ENCODE measurements around the gene RALA. TPM values are rescaled to one million over a fixed set of nuclear protein-coding genes. Genes with fewer than 3 reads are reported as not detected.

RALA gene
- total RNA-seq, 1 donor from 2014 or later: 59.5 TPM

DNA sequence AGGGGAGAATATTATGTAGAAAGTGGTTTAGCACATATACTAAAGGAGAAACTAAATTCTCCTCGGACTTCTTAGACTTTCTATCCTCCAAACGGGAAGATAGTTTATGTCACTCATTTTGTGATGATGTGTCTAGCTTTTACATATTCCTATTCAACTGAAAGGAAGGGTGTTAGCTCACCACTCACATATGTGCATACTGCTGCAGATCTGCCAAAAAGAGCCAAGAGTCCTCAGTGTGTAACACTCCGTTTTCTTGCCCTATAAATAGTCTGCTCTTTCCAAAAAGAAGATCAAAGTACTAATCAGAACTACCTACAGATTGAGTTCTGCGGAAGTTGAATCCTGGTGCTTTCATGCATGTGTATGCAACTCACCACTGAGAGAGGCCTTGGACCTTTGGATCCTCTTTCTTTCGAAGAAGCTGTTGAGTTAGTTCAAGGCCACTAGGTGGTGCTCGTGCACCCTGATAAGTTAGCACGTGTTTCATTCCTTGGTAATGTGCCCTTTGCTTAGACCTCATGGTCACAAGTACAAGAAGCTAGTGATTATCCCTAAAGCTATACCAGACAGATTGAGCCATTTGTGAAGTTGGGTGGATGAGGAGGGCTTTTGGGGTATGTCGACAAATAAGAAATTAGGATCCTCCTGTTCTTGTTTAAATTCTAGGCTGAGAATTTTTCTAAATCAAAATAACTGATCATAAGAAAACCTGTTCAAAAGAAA is 43.1 kb upstream of the RALA start:
- DNase-seq (ENCODE audit: low spot score): peak; percentile 92
- H3K9ac ChIP-seq: no peak overlapping the region
- no peak overlapping the region for H3K27ac ChIP-seq
- H4K20me1 ChIP-seq (ENCODE audit: low read depth): no peaks in the 10 kb centered on the region
- H2AFZ ChIP-seq (replicated peaks): no peak overlapping the region
- Mint-ChIP-seq H3K4me1 (peaks cover 21% of the 10 kb centered on the region), H3K4me3 (no peak overlapping the region), H3K9me3 (no peaks in the 10 kb centered on the region), H3K27ac (no peak overlapping the region), H3K36me3 (peaks cover 19% of the 10 kb centered on the region), H3K27me3 (ENCODE audit: insufficient read depth, low read depth) (no peaks in the 10 kb centered on the region)
- peaks cover 10% of the 10 kb centered on the region for H3F3A ChIP-seq (ENCODE audit: low read depth)
- H3K79me2 ChIP-seq (ENCODE audit: low read depth): no peaks in the 10 kb centered on the region
- no peaks in the 10 kb centered on the region for H3K9me3 ChIP-seq (ENCODE audit: low read depth)
- H3K4me2 ChIP-seq: no peak overlapping the region
- TF ChIP-seq EZH2phosphoT487 (IDR thresholded peaks at IDR 0.05): no peak
- TF ChIP-seq CTCF (IDR thresholded peaks at IDR 0.05): peak; percentile 88
- TF ChIP-seq EZH2 (IDR thresholded peaks at IDR 0.05): no peak
- no peaks in the 10 kb centered on the region for H3K36me3 ChIP-seq
- H3K4me3 ChIP-seq: no peak overlapping the region
- no peaks in the 10 kb centered on the region for H3K4me1 ChIP-seq
- no peaks in the 10 kb centered on the region for H3K27me3 ChIP-seq

DNA sequence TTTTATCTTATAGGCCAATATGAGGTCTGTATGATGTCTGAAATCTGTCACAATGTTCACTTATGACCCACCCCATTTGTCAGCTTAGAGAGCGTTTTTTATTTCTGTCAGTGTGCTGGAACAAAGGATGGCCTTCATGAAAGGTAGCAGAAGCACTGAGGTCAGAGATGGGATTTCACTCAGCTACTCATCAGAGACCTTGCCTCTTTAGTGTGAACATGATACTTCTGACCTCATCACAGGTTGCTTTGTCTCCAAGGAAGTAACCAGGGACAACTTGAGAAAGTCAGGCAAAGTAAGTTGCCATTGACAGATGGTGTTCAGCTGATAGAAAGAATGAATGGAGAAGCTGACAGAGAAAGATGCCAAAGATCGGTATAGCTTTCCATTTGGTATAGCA is 40.8 kb upstream of the RALA start:
- H3K36me3 Mint-ChIP-seq: peaks cover 7% of the 10 kb centered on the region
- H3K27me3 ChIP-seq: no peaks in the 10 kb centered on the region
- no peak overlapping the region for H3K4me3 ChIP-seq
- no peaks in the 10 kb centered on the region for H4K20me1 ChIP-seq (ENCODE audit: low read depth)
- H3K4me2 ChIP-seq: no peak overlapping the region
- H2AFZ ChIP-seq (replicated peaks): no peak overlapping the region
- peak; percentile 6 for DNase-seq (ENCODE audit: low spot score)
- H3F3A ChIP-seq (ENCODE audit: low read depth): peaks cover 10% of the 10 kb centered on the region
- no peak overlapping the region for H3K9ac ChIP-seq
- peaks cover 21% of the 10 kb centered on the region for H3K4me1 Mint-ChIP-seq
- H3K79me2 ChIP-seq (ENCODE audit: low read depth): no peaks in the 10 kb centered on the region
- H3K9me3 ChIP-seq (ENCODE audit: low read depth): no peaks in the 10 kb centered on the region
- H3K4me1 ChIP-seq: no peaks in the 10 kb centered on the region
- H3K4me3 Mint-ChIP-seq: no peak overlapping the region
- H3K9me3 Mint-ChIP-seq: peaks cover 3% of the 10 kb centered on the region
- H3K36me3 ChIP-seq: no peaks in the 10 kb centered on the region
- H3K27ac ChIP-seq: no peak overlapping the region
- peaks cover 2% of the 10 kb centered on the region for H3K27me3 Mint-ChIP-seq (ENCODE audit: insufficient read depth, low read depth)
- TF ChIP-seq CTCF (IDR thresholded peaks at IDR 0.05): no peak
- TF ChIP-seq EZH2phosphoT487 (IDR thresholded peaks at IDR 0.05): no peak
- no peak for TF ChIP-seq EZH2 (IDR thresholded peaks at IDR 0.05)
- no peak overlapping the region for H3K27ac Mint-ChIP-seq

DNA sequence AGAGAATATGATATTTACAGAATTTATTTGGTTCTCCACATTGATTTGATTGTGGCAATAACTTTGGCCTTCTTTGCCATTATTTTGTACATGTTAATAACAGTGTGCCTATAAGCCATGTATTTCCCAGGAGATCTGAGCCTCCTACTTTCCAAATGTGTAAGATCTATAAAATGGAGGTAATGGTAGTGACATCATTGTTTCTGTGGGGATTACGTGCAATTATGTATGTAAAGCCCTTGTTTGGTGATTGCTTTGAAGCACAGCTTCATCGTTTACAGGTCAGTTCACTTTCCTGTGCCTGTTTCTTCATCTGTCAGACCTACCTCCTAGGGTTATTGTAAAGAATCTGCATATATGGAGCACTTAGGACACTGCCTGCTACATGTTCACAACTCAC is 39.8 kb upstream of the RALA start:
- Histone ChIP-seq H3K27ac (no peak overlapping the region), H3K27me3 (no peaks in the 10 kb centered on the region), H3K79me2 (ENCODE audit: low read depth) (no peaks in the 10 kb centered on the region), H2AFZ (replicated peaks) (no peak overlapping the region), H3K4me3 (no peak overlapping the region), H4K20me1 (ENCODE audit: low read depth) (no peaks in the 10 kb centered on the region), H3K4me1 (no peaks in the 10 kb centered on the region), H3K9me3 (ENCODE audit: low read depth) (no peaks in the 10 kb centered on the region), H3F3A (ENCODE audit: low read depth) (peaks cover 10% of the 10 kb centered on the region), H3K4me2 (no peak overlapping the region), H3K9ac (no peak overlapping the region), H3K36me3 (no peaks in the 10 kb centered on the region)
- no peak overlapping the region for H3K27ac Mint-ChIP-seq
- H3K4me1 Mint-ChIP-seq: peaks cover 21% of the 10 kb centered on the region
- H3K27me3 Mint-ChIP-seq (ENCODE audit: insufficient read depth, low read depth): peaks cover 2% of the 10 kb centered on the region
- no peak for TF ChIP-seq CTCF (IDR thresholded peaks at IDR 0.05)
- H3K9me3 Mint-ChIP-seq: peaks cover 3% of the 10 kb centered on the region
- no peak for DNase-seq (ENCODE audit: low spot score)
- peaks cover under 1% of the 10 kb centered on the region for H3K36me3 Mint-ChIP-seq
- no peak overlapping the region for H3K4me3 Mint-ChIP-seq
